Endothelial cell of umbilical vein (primary cell): ENCODE measurements around the gene LRIG1. TPM values are rescaled to one million over a fixed set of nuclear protein-coding genes. Genes with fewer than 3 reads are reported as not detected.

ENCODE experiments used
- BruUV-seq: library from RNA; stranded (reverse); fragments of 400-500 nt; replicated peaks from 2 replicates; lab custom pipeline; 2021; lab: Mats Ljungman, UMichigan
- CTCF ChIA-PET: fragments of 300-600, 350-600 bp; sonication (Branson Sonifier 250); formaldehyde crosslinking; loops from one replicate; lab custom pipeline; 2021; ENCODE audit warnings: antibody characterized with exemption, inconsistent platforms; lab: Charles Lee
- POLR2A ChIA-PET: fragments of 300-600, 350-600 bp; sonication (Branson Sonifier 250); formaldehyde crosslinking; loops from one replicate; lab custom pipeline; 2021; ENCODE audit warnings: antibody characterized with exemption, inconsistent platforms; lab: Charles Lee
- DNase-seq: peaks from one replicate; pipeline ENCODE4 v3.0.0-alpha.2; 2011; ENCODE audit warnings: low read depth, low spot score
- FAIRE-seq: peaks from 2 replicates; lab custom pipeline; 2011; peaks lifted over from hg19 to GRCh38; lab: Jason Lieb, UNC
- H2AFZ ChIP-seq: 2 replicates; pipeline ENCODE4 v1.6.0; 2012; ENCODE audit warnings: low read depth, low read length, control low read depth, inconsistent platforms
- H3K27ac ChIP-seq: 2 replicates; pipeline ENCODE4 v1.5.1; 2011; ENCODE audit warnings: low read depth, mild to moderate bottlenecking, control low read depth, low read length, moderate library complexity; ENCODE audit not compliant: insufficient read depth
- H3K27me3 ChIP-seq, 2 experiments: 2 replicates each; pipeline versions ENCODE4 v1.6.0 to v1.6.1; 2011; ENCODE audit warnings: low read length in 2 of 2, mixed read lengths in 1 of 2; ENCODE audit not compliant: control insufficient read depth in 2 of 2, insufficient read depth in 2 of 2
- H3K36me3 ChIP-seq, 2 experiments: 2 replicates in 1 of 2; 3 replicates in 1 of 2; pipeline ENCODE4 v1.5.1; 2011; ENCODE audit warnings: low read length in 2 of 2, mild to moderate bottlenecking in 1 of 2, moderate library complexity in 1 of 2; ENCODE audit not compliant: control insufficient read depth in 2 of 2, insufficient read depth in 2 of 2; ENCODE audit errors: extremely low read depth in 1 of 2
- H3K4me1 ChIP-seq: 3 replicates; pipeline ENCODE4 v1.5.1; 2011; ENCODE audit warnings: mild to moderate bottlenecking, low read length; ENCODE audit not compliant: control insufficient read depth, insufficient read depth; ENCODE audit errors: extremely low read depth
- H3K4me2 ChIP-seq: 2 replicates; pipeline ENCODE4 v1.6.1; 2011; ENCODE audit warnings: low read length, control low read depth, mixed read lengths; ENCODE audit not compliant: insufficient read depth
- H3K4me3 ChIP-seq, 3 experiments: fragments of 200-600 bp in 1 of 3; sonication (generic), shearing (Covaris generic) in 1 of 3; replicated peaks in 1 of 3; 2 replicates each; pipeline ENCODE4 v1.5.1; 2011 to 2016; ENCODE audit warnings: control low read depth in 3 of 3, low read length in 3 of 3, mild to moderate bottlenecking in 2 of 3, inconsistent platforms in 1 of 3, low read depth in 1 of 3, moderate library complexity in 1 of 3; ENCODE audit not compliant: insufficient read depth in 1 of 3
- H3K79me2 ChIP-seq: 2 replicates; pipeline ENCODE4 v1.6.0; 2012; ENCODE audit warnings: low read length, inconsistent platforms; ENCODE audit not compliant: control insufficient read depth, insufficient read depth
- H3K9ac ChIP-seq: replicated peaks from 2 replicates; pipeline ENCODE3; 2011; ENCODE audit warnings: low read length, control low read depth; ENCODE audit not compliant: insufficient read depth; ENCODE audit errors: extremely low read depth
- H3K9me1 ChIP-seq: replicated peaks from 3 replicates; pipeline ENCODE4 v1.6.0; 2011; ENCODE audit warnings: mild to moderate bottlenecking, low read length; ENCODE audit not compliant: control insufficient read depth, insufficient read depth; ENCODE audit errors: extremely low read depth
- H3K9me3 ChIP-seq: replicated peaks from 2 replicates; pipeline ENCODE4 v1.5.1; 2012; ENCODE audit warnings: low read length, inconsistent platforms; ENCODE audit not compliant: control insufficient read depth, insufficient read depth
- H4K20me1 ChIP-seq: replicated peaks from 2 replicates; pipeline ENCODE3; 2011; ENCODE audit warnings: mild to moderate bottlenecking, low read length; ENCODE audit not compliant: control insufficient read depth, insufficient read depth; ENCODE audit errors: extremely low read depth
- EZH2 ChIP-seq: IDR thresholded peaks from 2 replicates; pipeline ENCODE4 v1.6.1; 2012; ENCODE audit warnings: borderline replicate concordance, low read depth, mild to moderate bottlenecking, moderate library complexity, low read length, inconsistent platforms; ENCODE audit not compliant: severe bottlenecking
- FOS ChIP-seq: IDR thresholded peaks from 2 replicates; pipeline ENCODE4 v1.6.1; 2011; ENCODE audit warnings: mild to moderate bottlenecking, low read length, moderate library complexity, borderline replicate concordance; ENCODE audit not compliant: insufficient read depth
- GATA2 ChIP-seq: IDR thresholded peaks from 2 replicates; pipeline ENCODE4 v1.7.0; 2011; ENCODE audit warnings: low read depth, mild to moderate bottlenecking, moderate library complexity, mixed read lengths, low read length; ENCODE audit not compliant: insufficient read length, insufficient read depth
- JUN ChIP-seq: IDR thresholded peaks from 2 replicates; pipeline ENCODE4 v1.6.1; 2011; ENCODE audit warnings: borderline replicate concordance, low read depth; ENCODE audit not compliant: insufficient read length, insufficient read depth
- MYC ChIP-seq: IDR thresholded peaks from one replicate; pipeline ENCODE4 v1.6.1; 2011; ENCODE audit warnings: mild to moderate bottlenecking, low read depth, low read length
- POLR2A ChIP-seq: IDR thresholded peaks from 2 replicates; pipeline ENCODE4 v1.6.1; 2012; ENCODE audit warnings: low read depth, mild to moderate bottlenecking, control low read depth, low read length
- POLR2AphosphoS5 ChIP-seq: IDR thresholded peaks from 2 replicates; pipeline ENCODE4 v1.6.1; 2012; ENCODE audit warnings: low read depth, mild to moderate bottlenecking, control low read depth, low read length, moderate library complexity; ENCODE audit not compliant: insufficient read depth
- dilution Hi-C: fragments of 300-500 bp; cut with MboI; formaldehyde crosslinking; loops from one replicate; pipeline ENCODE4 v1.15.0; 2019; ENCODE audit warnings: low sequenced_read_pairs; ENCODE audit not compliant: extremely low pct_ligation_motif_present
- intact Hi-C: fragments of 100-400 bp; cut with micrococcal nuclease; formaldehyde crosslinking; loops from one replicate; pipeline ENCODE4 v1.10.0; 2022
- polyA plus RNA-seq, 4 experiments: library from polyadenylated mRNA; depleted of rRNA in 3 of 4; stranded (reverse) in 3 of 4; unstranded in 1 of 4; fragments of >200 nt; gene quantifications; 2 replicates each; pipeline versions ENCODE4 v1.2.1 to v1.2.3, GENCODE V29; 2011 to 2012; ENCODE audit warnings: missing spikeins in 1 of 4
- total RNA-seq: library from RNA; stranded (reverse); gene quantifications from 2 replicates; pipeline ENCODE4 v1.2.3, GENCODE V29; 2021
- TF ChIP-seq, protein P1 (sequence below), 2 donors: IDR thresholded peaks; 1 replicate in 1 of 2; 2 replicates in 1 of 2; pipeline ENCODE4 v1.5.1; 2011; ENCODE audit warnings: low read length in 2 of 2, mild to moderate bottlenecking in 2 of 2, moderate library complexity in 2 of 2, control low read depth in 1 of 2, inconsistent platforms in 1 of 2, low read depth in 1 of 2; ENCODE audit not compliant: insufficient read depth in 1 of 2; ENCODE audit errors: extremely low read depth in 1 of 2
- TF ChIP-seq, protein P2 (sequence below): IDR thresholded peaks from 2 replicates; pipeline ENCODE4 v1.6.1; 2011; ENCODE audit not compliant: insufficient read depth, insufficient read length

Gene LRIG1
- total and polyA plus RNA-seq, 2 donors (not counting 3 experiments of a cell fraction or from before 2014, with no cell fraction given), result 50.3 to 52.2 TPM

- Histone ChIP-seq H3K4me2 (no peak overlapping the region), H2AFZ (no peak overlapping the region), H3K27me3 (no peaks in the 10 kb centered on the region), H3K4me3 (no peak overlapping the region), H3K9me1 (no peaks in the 10 kb centered on the region), H3K4me1 (peaks cover 9% of the 10 kb centered on the region), H3K36me3 (peaks cover 9 to 50% of the 10 kb centered on the region in 2 experiments), H3K9me3 (no peaks in the 10 kb centered on the region), H3K9ac (no peak overlapping the region), H3K79me2 (no peaks in the 10 kb centered on the region), H3K27ac (no peak overlapping the region), H4K20me1 (no peaks in the 10 kb centered on the region)
- dilution Hi-C loops (no loop called here), intact Hi-C loops (loop anchor here (5.0 kb wide), 3 partner anchors 37 to 222 kb away; no protein-coding TSS in a partner anchor)
- CTCF ChIA-PET, result interaction anchor here (0.6 to 2.2 kb wide), 6 partner anchors 27 to 417 kb away, joined by 3 to 7 read pairs (median 4); no protein-coding TSS in a partner anchor
- POLR2A ChIA-PET, result no interaction called here
- TF ChIP-seq FOS (no peak), EZH2 (no peak), POLR2A (no peak), GATA2 (no peak), POLR2AphosphoS5 (no peak), JUN (no peak), MYC (no peak)
- TF ChIP-seq, protein P1, sequence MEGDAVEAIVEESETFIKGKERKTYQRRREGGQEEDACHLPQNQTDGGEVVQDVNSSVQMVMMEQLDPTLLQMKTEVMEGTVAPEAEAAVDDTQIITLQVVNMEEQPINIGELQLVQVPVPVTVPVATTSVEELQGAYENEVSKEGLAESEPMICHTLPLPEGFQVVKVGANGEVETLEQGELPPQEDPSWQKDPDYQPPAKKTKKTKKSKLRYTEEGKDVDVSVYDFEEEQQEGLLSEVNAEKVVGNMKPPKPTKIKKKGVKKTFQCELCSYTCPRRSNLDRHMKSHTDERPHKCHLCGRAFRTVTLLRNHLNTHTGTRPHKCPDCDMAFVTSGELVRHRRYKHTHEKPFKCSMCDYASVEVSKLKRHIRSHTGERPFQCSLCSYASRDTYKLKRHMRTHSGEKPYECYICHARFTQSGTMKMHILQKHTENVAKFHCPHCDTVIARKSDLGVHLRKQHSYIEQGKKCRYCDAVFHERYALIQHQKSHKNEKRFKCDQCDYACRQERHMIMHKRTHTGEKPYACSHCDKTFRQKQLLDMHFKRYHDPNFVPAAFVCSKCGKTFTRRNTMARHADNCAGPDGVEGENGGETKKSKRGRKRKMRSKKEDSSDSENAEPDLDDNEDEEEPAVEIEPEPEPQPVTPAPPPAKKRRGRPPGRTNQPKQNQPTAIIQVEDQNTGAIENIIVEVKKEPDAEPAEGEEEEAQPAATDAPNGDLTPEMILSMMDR (IDR thresholded peaks at IDR 0.05; ENCODE audit: extremely low read depth in 1 of 2, insufficient read depth in 1 of 2, low read depth in 1 of 2, low read length in 2 of 2), result no peak
- TF ChIP-seq, protein P2, sequence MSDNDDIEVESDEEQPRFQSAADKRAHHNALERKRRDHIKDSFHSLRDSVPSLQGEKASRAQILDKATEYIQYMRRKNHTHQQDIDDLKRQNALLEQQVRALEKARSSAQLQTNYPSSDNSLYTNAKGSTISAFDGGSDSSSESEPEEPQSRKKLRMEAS, result no peak
- BruUV-seq, result no TSS peak
- DNase-seq (no peak), FAIRE-seq (no peak)
Measured at GRCh38 chr3:66404903-66405700, 95.7 kb downstream of the LRIG1 start.
